Neural cell (in vitro differentiated cells): ENCODE data around the gene NF1. TPM values are rescaled to one million over a fixed set of nuclear protein-coding genes. Genes with fewer than 3 reads are reported as not detected.

Source experiments
- H2AFZ ChIP-seq: fragments of 200-600, 300-800 bp; sonication (generic), shearing (Covaris generic); 2 replicates; pipeline ENCODE4 v1.6.0; 2014; ENCODE audit warnings: low read depth, mild to moderate bottlenecking, antibody characterized with exemption, low read length, moderate library complexity
- H3F3A ChIP-seq: fragments of 200-600 bp; shearing (Covaris generic); 2 replicates; pipeline ENCODE4 v1.6.1; 2016; ENCODE audit warnings: mild to moderate bottlenecking, moderate library complexity, mixed read lengths, antibody characterized with exemption, low read length; ENCODE audit not compliant: insufficient read depth, poor library complexity, severe bottlenecking
- H3K27ac ChIP-seq: fragments of 200-600, 300-800 bp; sonication (generic), shearing (Covaris generic); 2 replicates; pipeline ENCODE4 v1.5.1; 2014; ENCODE audit warnings: mild to moderate bottlenecking, low read length, moderate library complexity
- H3K27me3 ChIP-seq: fragments of 300-800, 200-600 bp; sonication (generic), shearing (Covaris generic); 2 replicates; pipeline ENCODE4 v1.6.0; 2014; ENCODE audit warnings: mild to moderate bottlenecking, low read depth, low read length, moderate library complexity; ENCODE audit not compliant: insufficient read depth
- H3K36me3 ChIP-seq: fragments of 300-800, 200-600 bp; sonication (generic), shearing (Covaris generic); 2 replicates; pipeline ENCODE4 v1.5.1; 2014; ENCODE audit warnings: mild to moderate bottlenecking, antibody characterized with exemption, low read length, moderate library complexity; ENCODE audit not compliant: insufficient read depth
- H3K4me2 ChIP-seq: fragments of 300-800, 200-600 bp; sonication (generic), shearing (Covaris generic); 2 replicates; pipeline ENCODE4 v1.6.0; 2014; ENCODE audit warnings: mild to moderate bottlenecking, low read length
- H3K4me3 ChIP-seq: fragments of 300-800, 200-600 bp; sonication (generic), shearing (Covaris generic); 2 replicates; pipeline ENCODE4 v1.5.1; 2014; ENCODE audit warnings: mild to moderate bottlenecking, low read length, moderate library complexity
- H3K79me2 ChIP-seq: fragments of 200-600 bp; shearing (Covaris generic); replicated peaks from 2 replicates; pipeline ENCODE4 v1.6.0; 2014; ENCODE audit warnings: mild to moderate bottlenecking, low read length, moderate library complexity; ENCODE audit not compliant: insufficient read depth
- H3K9ac ChIP-seq: fragments of 300-800, 200-600 bp; sonication (generic), shearing (Covaris generic); 2 replicates; pipeline ENCODE4 v1.6.1; 2016; ENCODE audit warnings: mild to moderate bottlenecking, low read length, mixed read lengths
- H3K9me2 ChIP-seq: fragments of 200-600 bp; shearing (Covaris generic); 2 replicates; pipeline ENCODE4 v1.6.1; 2016; ENCODE audit warnings: mild to moderate bottlenecking, low read length, mixed read lengths; ENCODE audit not compliant: insufficient read depth
- H3K9me3 ChIP-seq: fragments of 200-600, 300-800 bp; sonication (generic), shearing (Covaris generic); 2 replicates; pipeline ENCODE4 v1.6.1; 2016; ENCODE audit warnings: mild to moderate bottlenecking, mixed run types, low read length, moderate library complexity, mixed read lengths
- H4K20me1 ChIP-seq: fragments of 200-600 bp; shearing (Covaris generic); 2 replicates; pipeline ENCODE4 v1.6.1; 2016; ENCODE audit warnings: mild to moderate bottlenecking, mixed run types; ENCODE audit not compliant: insufficient read depth
- CTCF ChIP-seq: fragments of 450-650 bp; IDR thresholded peaks from 2 replicates; pipeline ENCODE4 v1.5.1; 2014; ENCODE audit warnings: antibody characterized with exemption, mild to moderate bottlenecking, moderate library complexity; ENCODE audit not compliant: poor library complexity, severe bottlenecking
- EP300 ChIP-seq: fragments of 450-650 bp; conservative IDR thresholded peaks from 2 replicates; pipeline ENCODE4 v1.6.1; 2014; ENCODE audit warnings: antibody characterized with exemption, mild to moderate bottlenecking, moderate library complexity; ENCODE audit not compliant: poor library complexity, severe bottlenecking
- EZH2 ChIP-seq: fragments of 200-600, 300-800 bp; shearing (Covaris generic), sonication (generic); IDR thresholded peaks from 2 replicates; pipeline ENCODE4 v1.6.1; 2014; ENCODE audit warnings: antibody characterized with exemption, low read length, borderline replicate concordance, mild to moderate bottlenecking; ENCODE audit not compliant: insufficient read depth, poor library complexity, severe bottlenecking
- MXI1 ChIP-seq: fragments of 450-650 bp; conservative IDR thresholded peaks from 2 replicates; pipeline ENCODE4 v1.6.1; 2014; ENCODE audit warnings: antibody characterized with exemption, mild to moderate bottlenecking; ENCODE audit not compliant: poor library complexity, severe bottlenecking
- POLR2AphosphoS5 ChIP-seq: IDR thresholded peaks from 2 replicates; pipeline ENCODE4 v1.6.1; 2012
- REST ChIP-seq: IDR thresholded peaks from 2 replicates; pipeline ENCODE4 v1.6.1; 2012; ENCODE audit warnings: borderline replicate concordance
- SMC3 ChIP-seq: fragments of 450-650 bp; conservative IDR thresholded peaks from 2 replicates; pipeline ENCODE4 v1.6.1; 2014; ENCODE audit warnings: antibody characterized with exemption, mild to moderate bottlenecking, moderate library complexity; ENCODE audit not compliant: poor library complexity
- TAF1 ChIP-seq: IDR thresholded peaks from 2 replicates; pipeline ENCODE4 v1.6.1; 2012; ENCODE audit warnings: low read depth
- polyA plus RNA-seq: library from polyadenylated mRNA; depleted of rRNA; stranded (reverse); fragments of >200 nt; gene quantifications from 2 replicates; pipeline ENCODE4 v1.2.3, GENCODE V29; 2014

NF1 gene
- polyA plus RNA-seq, 1 donor from 2014 or later: 22.4 TPM

- Histone ChIP-seq H3K27me3 (no peaks in the 10 kb centered on the region), H3K79me2 (no peaks in the 10 kb centered on the region), H3K27ac (no peak overlapping the region), H3K4me3 (no peak overlapping the region), H3K4me2 (no peak overlapping the region), H3K9me2 (no peaks in the 10 kb centered on the region), H3K9me3 (no peaks in the 10 kb centered on the region), H4K20me1 (no peaks in the 10 kb centered on the region), H3K9ac (no peak overlapping the region), H3F3A (no peaks in the 10 kb centered on the region), H3K36me3 (peaks cover 20% of the 10 kb centered on the region), H2AFZ (no peak overlapping the region)
- TF ChIP-seq CTCF: no peak
- TF ChIP-seq EP300: no peak
- no peak for TF ChIP-seq EZH2
- no peak for TF ChIP-seq TAF1
- no peak for TF ChIP-seq REST
- TF ChIP-seq MXI1: no peak
- no peak for TF ChIP-seq POLR2AphosphoS5
Observed at GRCh38 chr17:31272803-31273202, 178.0 kb downstream of the NF1 start.

- Histone ChIP-seq H3K27ac (no peak overlapping the region), H3K79me2 (no peaks in the 10 kb centered on the region), H3K27me3 (no peaks in the 10 kb centered on the region), H2AFZ (no peak overlapping the region), H3K9me3 (no peaks in the 10 kb centered on the region), H3K4me2 (no peak overlapping the region), H3K9me2 (no peaks in the 10 kb centered on the region), H3K4me3 (no peak overlapping the region), H3K9ac (no peak overlapping the region), H3F3A (no peaks in the 10 kb centered on the region), H4K20me1 (no peaks in the 10 kb centered on the region), H3K36me3 (peaks cover 20% of the 10 kb centered on the region)
- TF ChIP-seq SMC3 (no peak), MXI1 (no peak), CTCF (no peak)
Observed at GRCh38 chr17:31273516-31273915, 178.7 kb downstream of the NF1 start.
